Testis (tissue), 2 donors: Measurements from ENCODE around the gene ATP2B2.

Experiments
- POLR2A ChIP-seq: fragments of 450-650 bp; IDR thresholded peaks from one replicate; pipeline ENCODE4 v1.6.1; 2017; ENCODE audit warnings: antibody characterized with exemption, mild to moderate bottlenecking, moderate library complexity
- TF ChIP-seq, protein P1 (sequence below), 3 experiments: fragments of 450-650 bp in 2 of 3; fragments of 200-600 bp in 1 of 3; sonication (generic) in 1 of 3; IDR thresholded peaks; one replicate each; pipeline ENCODE4 v1.5.1; 2016 to 2019; ENCODE audit warnings: antibody characterized with exemption in 3 of 3, mild to moderate bottlenecking in 2 of 3, moderate library complexity in 1 of 3

DNA sequence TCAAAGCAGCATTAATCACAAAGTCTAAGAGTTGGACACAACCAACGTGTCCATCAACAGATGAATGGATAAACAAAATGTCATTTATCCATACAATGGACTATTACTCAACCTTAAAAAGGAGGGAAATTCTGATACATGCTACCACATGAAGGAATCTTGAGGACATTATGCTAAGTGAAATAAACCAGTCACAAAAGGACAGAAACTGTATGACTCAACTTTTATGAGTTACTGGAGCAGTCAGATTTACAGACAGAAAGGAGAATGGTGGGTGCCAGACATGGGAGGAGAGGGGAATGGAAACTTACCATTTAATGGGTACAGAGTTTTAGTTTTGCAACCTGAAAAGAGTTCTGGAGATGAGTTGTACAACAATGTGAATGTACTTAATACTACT, 141.5 kb downstream of the ATP2B2 start:
- TF ChIP-seq, protein P1, sequence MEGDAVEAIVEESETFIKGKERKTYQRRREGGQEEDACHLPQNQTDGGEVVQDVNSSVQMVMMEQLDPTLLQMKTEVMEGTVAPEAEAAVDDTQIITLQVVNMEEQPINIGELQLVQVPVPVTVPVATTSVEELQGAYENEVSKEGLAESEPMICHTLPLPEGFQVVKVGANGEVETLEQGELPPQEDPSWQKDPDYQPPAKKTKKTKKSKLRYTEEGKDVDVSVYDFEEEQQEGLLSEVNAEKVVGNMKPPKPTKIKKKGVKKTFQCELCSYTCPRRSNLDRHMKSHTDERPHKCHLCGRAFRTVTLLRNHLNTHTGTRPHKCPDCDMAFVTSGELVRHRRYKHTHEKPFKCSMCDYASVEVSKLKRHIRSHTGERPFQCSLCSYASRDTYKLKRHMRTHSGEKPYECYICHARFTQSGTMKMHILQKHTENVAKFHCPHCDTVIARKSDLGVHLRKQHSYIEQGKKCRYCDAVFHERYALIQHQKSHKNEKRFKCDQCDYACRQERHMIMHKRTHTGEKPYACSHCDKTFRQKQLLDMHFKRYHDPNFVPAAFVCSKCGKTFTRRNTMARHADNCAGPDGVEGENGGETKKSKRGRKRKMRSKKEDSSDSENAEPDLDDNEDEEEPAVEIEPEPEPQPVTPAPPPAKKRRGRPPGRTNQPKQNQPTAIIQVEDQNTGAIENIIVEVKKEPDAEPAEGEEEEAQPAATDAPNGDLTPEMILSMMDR (IDR thresholded peaks at IDR 0.05): no peak
- no peak for TF ChIP-seq POLR2A
